SK-N-SH (cell line): ENCODE results near the gene C6orf120. TPM values are rescaled to one million over a fixed set of nuclear protein-coding genes. Genes with fewer than 3 reads are reported as not detected.

Experiments
- CTCF ChIA-PET: fragments of 300-600, 350-600 bp; formaldehyde crosslinking; extraction: SDS; loops from one replicate; lab custom pipeline; 2021; lab: Yijun Ruan, JAX
- POLR2A ChIA-PET: fragments of 350-600 bp; sonication (Branson Sonifier 250); formaldehyde crosslinking; extraction: SDS; loops from one replicate; lab custom pipeline; 2020; ENCODE audit warnings: antibody characterized with exemption, inconsistent platforms; lab: Yijun Ruan, JAX
- DNase-seq: peaks from one replicate; pipeline ENCODE4 v3.0.0; 2012
- H2AFZ ChIP-seq: fragments of 200-600 bp; sonication (generic); 2 replicates; pipeline ENCODE4 v1.8.1; 2016; ENCODE audit warnings: antibody characterized with exemption, mild to moderate bottlenecking, low read depth
- H3F3A ChIP-seq: fragments of 200-600 bp; sonication (generic); replicated peaks from 2 replicates; pipeline ENCODE3; 2016; ENCODE audit warnings: antibody characterized with exemption, mild to moderate bottlenecking; ENCODE audit not compliant: insufficient read depth
- H3K27ac ChIP-seq, 2 experiments: fragments of 200-500 bp in 1 of 2; fragments of 200-600 bp in 1 of 2; sonication (Bioruptor generic) in 1 of 2; sonication (generic), shearing (Covaris generic) in 1 of 2; 2 replicates each; pipeline versions ENCODE4 v1.5.1 to v1.6.1; 2014 to 2016; ENCODE audit warnings: low read depth in 2 of 2, inconsistent platforms in 1 of 2, low read length in 1 of 2, mild to moderate bottlenecking in 1 of 2, mixed read lengths in 1 of 2
- H3K27me3 ChIP-seq: fragments of 200-600 bp; sonication (generic), shearing (Covaris generic); 2 replicates; pipeline ENCODE4 v1.6.1; 2016; ENCODE audit warnings: mixed run types; ENCODE audit not compliant: insufficient read depth
- H3K36me3 ChIP-seq, 2 experiments: fragments of 200-500 bp in 1 of 2; fragments of 200-600 bp in 1 of 2; sonication (Bioruptor generic) in 1 of 2; sonication (generic) in 1 of 2; replicated peaks in 1 of 2; 2 replicates each; pipeline versions ENCODE3 to v1.5.1; 2014 to 2016; ENCODE audit warnings: low read length in 1 of 2, mild to moderate bottlenecking in 1 of 2; ENCODE audit not compliant: insufficient read depth in 2 of 2, control insufficient read depth in 1 of 2
- H3K4me1 ChIP-seq, 2 experiments: fragments of 200-500 bp in 1 of 2; fragments of 200-600 bp in 1 of 2; sonication (Bioruptor generic) in 1 of 2; sonication (generic), shearing (Covaris generic) in 1 of 2; 2 replicates each; pipeline versions ENCODE4 v1.5.1 to v1.6.1; 2014 to 2016; ENCODE audit warnings: low read depth in 1 of 2, low read length in 1 of 2, mixed run types in 1 of 2; ENCODE audit not compliant: insufficient read depth in 2 of 2, control insufficient read depth in 1 of 2
- H3K4me2 ChIP-seq: fragments of 200-600 bp; sonication (generic), shearing (Covaris generic); 2 replicates; pipeline ENCODE4 v1.6.1; 2017; ENCODE audit warnings: mixed run types
- H3K4me3 ChIP-seq, 2 experiments: fragments of 200-500 bp in 1 of 2; fragments of 200-600 bp in 1 of 2; sonication (Bioruptor generic) in 1 of 2; sonication (generic), shearing (Covaris generic) in 1 of 2; 2 replicates each; pipeline versions ENCODE4 v1.5.1 to v1.8.1; 2014 to 2016; ENCODE audit warnings: low read depth in 2 of 2, inconsistent platforms in 1 of 2, low read length in 1 of 2, mild to moderate bottlenecking in 1 of 2, mixed read lengths in 1 of 2, moderate library complexity in 1 of 2
- H3K79me2 ChIP-seq: fragments of 200-600 bp; sonication (generic); 2 replicates; pipeline ENCODE4 v1.8.1; 2017; ENCODE audit warnings: mild to moderate bottlenecking; ENCODE audit not compliant: insufficient read depth
- H3K9ac ChIP-seq: fragments of 200-600 bp; sonication (generic); 2 replicates; pipeline ENCODE4 v1.6.1; 2017; ENCODE audit warnings: mixed run types
- H3K9me2 ChIP-seq: fragments of 200-600 bp; sonication (generic); 2 replicates; pipeline ENCODE4 v1.6.1; 2017; ENCODE audit warnings: mixed run types
- H3K9me3 ChIP-seq: fragments of 200-600 bp; sonication (generic); 2 replicates; pipeline ENCODE4 v1.6.1; 2017; ENCODE audit warnings: mixed run types, mild to moderate bottlenecking, moderate library complexity
- H4K20me1 ChIP-seq: fragments of 200-600 bp; sonication (generic); 2 replicates; pipeline ENCODE4 v1.6.1; 2017; ENCODE audit warnings: mild to moderate bottlenecking, mixed run types; ENCODE audit not compliant: insufficient read depth
- CHD2 ChIP-seq: fragments of 150-350 bp; IDR thresholded peaks from 2 replicates; pipeline ENCODE4 v1.6.1; 2018; ENCODE audit warnings: low read length; ENCODE audit not compliant: partially characterized antibody
- ELF1 ChIP-seq: IDR thresholded peaks from 2 replicates; pipeline ENCODE4 v1.4.0; 2012
- EZH2phosphoT487 ChIP-seq: fragments of 200-600 bp; sonication (generic); IDR thresholded peaks from 2 replicates; pipeline ENCODE4 v1.6.1; 2017; ENCODE audit warnings: low read depth, mixed run types, mild to moderate bottlenecking, antibody characterized with exemption, moderate library complexity, borderline replicate concordance
- FOXJ3 ChIP-seq: sonication (generic); formaldehyde crosslinking; IDR thresholded peaks from 2 replicates; pipeline ENCODE4 v1.5.1; 2020; ENCODE audit warnings: mild to moderate bottlenecking, missing genetic modification reagents
- MAX ChIP-seq: IDR thresholded peaks from 2 replicates; pipeline ENCODE4 v1.4.0; 2012; ENCODE audit warnings: low read depth
- NFIC ChIP-seq: IDR thresholded peaks from 2 replicates; pipeline ENCODE4 v1.4.0; 2012; ENCODE audit warnings: borderline replicate concordance
- PBX3 ChIP-seq: IDR thresholded peaks from 2 replicates; pipeline ENCODE4; 2012
- RXRA ChIP-seq: IDR thresholded peaks from 2 replicates; pipeline ENCODE4 v1.4.0; 2012; ENCODE audit warnings: low read depth, mild to moderate bottlenecking, borderline replicate concordance
- TAF1 ChIP-seq: IDR thresholded peaks from 2 replicates; pipeline ENCODE4 v1.6.1; 2012; ENCODE audit warnings: low read depth, mild to moderate bottlenecking, low read length, moderate library complexity, borderline replicate concordance
- ZBTB33 ChIP-seq: IDR thresholded peaks from 2 replicates; pipeline ENCODE4 v1.4.0; 2012; ENCODE audit warnings: low read depth, borderline replicate concordance
- WGBS: methylation state at CpG from one replicate; pipeline ENCODE4 v1.1.6; 2017; ENCODE audit warnings: low lambda C conversion rate; 5-methylcytosine and 5-hydroxymethylcytosine counted together
- polyA plus RNA-seq, 3 experiments: library from polyadenylated mRNA; depleted of rRNA; stranded (reverse); fragments of >200 nt; gene quantifications; 2 replicates each; pipeline ENCODE4 v1.2.3, GENCODE V29; 2012

C6orf120 gene
- polyA plus RNA-seq, 1 of the 3 experiments (the other 2 are of a cell fraction): 10.1 TPM

- CTCF ChIA-PET: interaction anchor here (0.7 kb wide), 1 partner anchor 14 kb away, joined by 3 read pairs; no protein-coding TSS in a partner anchor
- POLR2A ChIA-PET: no interaction called here
- Histone ChIP-seq H3K4me2 (no peak overlapping the region), H2AFZ (no peak overlapping the region), H3K79me2 (peaks cover 12% of the 10 kb centered on the region; the same call in 1 of the 2 replicates), H3K9me3 (no peaks in the 10 kb centered on the region), H3K27ac (no peak overlapping the region), H3K4me1 (no peaks in the 10 kb centered on the region), H3K9ac (no peak overlapping the region), H4K20me1 (no peaks in the 10 kb centered on the region), H3K4me3 (no peak overlapping the region), H3K27me3 (no peaks in the 10 kb centered on the region), H3F3A (no peaks in the 10 kb centered on the region), H3K9me2 (no peaks in the 10 kb centered on the region), H3K36me3 (peaks cover 22 to 44% of the 10 kb centered on the region in 2 experiments)
- TF ChIP-seq FOXJ3: no peak
- WGBS: 95% methylated on average over 1 of the region's 1 CpG
- no peak for DNase-seq
These were observed 23.6 kb upstream of the C6orf120 start for GRCh38 chr6:169678342-169678741.

- no peaks in the 10 kb centered on the region for H4K20me1 ChIP-seq
- H3K9me2 ChIP-seq: no peaks in the 10 kb centered on the region
- no peak for DNase-seq
- peaks cover 12% of the 10 kb centered on the region for H3K9me3 ChIP-seq
- TF ChIP-seq MAX (no peak), PBX3 (no peak), ELF1 (no peak), EZH2phosphoT487 (no peak), RXRA (no peak), ZBTB33 (no peak), NFIC (no peak), CHD2 (no peak), TAF1 (no peak)
- CTCF ChIA-PET: interaction anchor here (1.2 kb wide), 1 partner anchor 27 kb away, joined by 5 read pairs; no protein-coding TSS in a partner anchor
- H3K27ac ChIP-seq: no peak overlapping the region
- POLR2A ChIA-PET: no interaction called here
- WGBS: no CpG with 5 or more reads among the region's 3 CpGs
- H3K4me1 ChIP-seq: no peaks in the 10 kb centered on the region
- H3K4me3 ChIP-seq: no peak overlapping the region; a peak in 1 of 4 replicates
- H3K36me3 ChIP-seq: peaks cover 52 to 59% of the 10 kb centered on the region in 2 experiments
- H3K27me3 ChIP-seq: no peaks in the 10 kb centered on the region
- H3K4me2 ChIP-seq: no peak overlapping the region
- H2AFZ ChIP-seq: no peak overlapping the region
- H3F3A ChIP-seq: no peaks in the 10 kb centered on the region
- peaks cover 18% of the 10 kb centered on the region for H3K79me2 ChIP-seq
- H3K9ac ChIP-seq: no peak overlapping the region
These were observed 17.9 kb upstream of the C6orf120 start for GRCh38 chr6:169684056-169684455.
